ENCODE data around the gene MTA2. TPM values are rescaled to one million over a fixed set of nuclear protein-coding genes. Genes with fewer than 3 reads are reported as not detected.

The MTA2 gene
- total and polyA plus RNA-seq, 10 of the 15 experiments (the other 5 are each of a cell fraction or from before 2014, with no cell fraction given), result 6.7 to 201 (median 113) TPM

DNA sequence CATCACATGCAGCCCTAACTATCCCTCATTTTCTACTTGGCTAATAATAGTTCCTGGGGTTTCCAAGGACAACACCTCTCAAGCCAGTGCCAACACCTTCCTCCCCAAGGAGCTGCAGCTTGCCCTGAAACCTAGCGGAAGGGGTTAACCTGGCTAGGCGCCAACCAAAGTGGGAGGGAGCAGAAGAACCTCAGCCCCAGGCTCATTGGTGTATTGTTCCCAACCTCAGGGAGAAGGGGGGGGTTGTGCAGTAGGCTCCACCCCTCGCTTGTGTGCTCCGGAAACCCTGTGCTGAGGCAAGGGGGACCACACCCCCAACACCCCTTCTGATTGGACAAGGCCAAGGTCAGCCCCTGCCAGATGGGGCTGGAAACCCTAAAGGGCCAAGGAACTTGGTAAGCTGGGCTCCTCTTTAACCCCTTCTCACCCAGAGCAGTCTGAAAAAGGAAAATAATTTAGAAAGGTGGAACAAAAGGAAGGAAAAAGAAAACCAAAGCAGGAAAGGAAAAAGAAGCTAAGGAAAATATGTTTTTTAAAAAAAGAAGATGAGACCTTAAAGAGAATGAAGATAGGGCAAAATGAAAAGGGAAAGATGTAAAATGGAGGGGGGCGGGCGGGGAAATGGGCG is 2.5 kb downstream of the MTA2 start (continued):
- no peak for TF ChIP-seq SMARCA5 (IDR thresholded peaks at IDR 0.05)
- no peak for TF ChIP-seq NFXL1 (IDR thresholded peaks at IDR 0.05; ENCODE audit: borderline replicate concordance)
- TF ChIP-seq ZZZ3 (IDR thresholded peaks at IDR 0.05; ENCODE audit: control insufficient read depth, insufficient read length, low read depth), result no peak
- peak; percentile 62; the same call in 1 of the 2 replicates for TF ChIP-seq IKZF1 (conservative IDR thresholded peaks at IDR 0.05)
- no peak for TF ChIP-seq CBX5 (IDR thresholded peaks at IDR 0.05; ENCODE audit: low read depth)
- no peak for TF ChIP-seq STAT1 (conservative IDR thresholded peaks at IDR 0.05)
- no peak for TF ChIP-seq BCL11A (IDR thresholded peaks at IDR 0.05; ENCODE audit: low read depth, low read length)
- peak in 1 of 2 experiments; percentile 42; a peak in 1 of 4 replicates for TF ChIP-seq BHLHE40 (IDR thresholded peaks at IDR 0.05; ENCODE audit: borderline replicate concordance in 1 of 2, low read depth in 2 of 2, low read length in 1 of 2)
- no peak for TF ChIP-seq RCOR1 (conservative IDR thresholded peaks at IDR 0.05; ENCODE audit: low read depth, low read length)
- TF ChIP-seq, protein P1, sequence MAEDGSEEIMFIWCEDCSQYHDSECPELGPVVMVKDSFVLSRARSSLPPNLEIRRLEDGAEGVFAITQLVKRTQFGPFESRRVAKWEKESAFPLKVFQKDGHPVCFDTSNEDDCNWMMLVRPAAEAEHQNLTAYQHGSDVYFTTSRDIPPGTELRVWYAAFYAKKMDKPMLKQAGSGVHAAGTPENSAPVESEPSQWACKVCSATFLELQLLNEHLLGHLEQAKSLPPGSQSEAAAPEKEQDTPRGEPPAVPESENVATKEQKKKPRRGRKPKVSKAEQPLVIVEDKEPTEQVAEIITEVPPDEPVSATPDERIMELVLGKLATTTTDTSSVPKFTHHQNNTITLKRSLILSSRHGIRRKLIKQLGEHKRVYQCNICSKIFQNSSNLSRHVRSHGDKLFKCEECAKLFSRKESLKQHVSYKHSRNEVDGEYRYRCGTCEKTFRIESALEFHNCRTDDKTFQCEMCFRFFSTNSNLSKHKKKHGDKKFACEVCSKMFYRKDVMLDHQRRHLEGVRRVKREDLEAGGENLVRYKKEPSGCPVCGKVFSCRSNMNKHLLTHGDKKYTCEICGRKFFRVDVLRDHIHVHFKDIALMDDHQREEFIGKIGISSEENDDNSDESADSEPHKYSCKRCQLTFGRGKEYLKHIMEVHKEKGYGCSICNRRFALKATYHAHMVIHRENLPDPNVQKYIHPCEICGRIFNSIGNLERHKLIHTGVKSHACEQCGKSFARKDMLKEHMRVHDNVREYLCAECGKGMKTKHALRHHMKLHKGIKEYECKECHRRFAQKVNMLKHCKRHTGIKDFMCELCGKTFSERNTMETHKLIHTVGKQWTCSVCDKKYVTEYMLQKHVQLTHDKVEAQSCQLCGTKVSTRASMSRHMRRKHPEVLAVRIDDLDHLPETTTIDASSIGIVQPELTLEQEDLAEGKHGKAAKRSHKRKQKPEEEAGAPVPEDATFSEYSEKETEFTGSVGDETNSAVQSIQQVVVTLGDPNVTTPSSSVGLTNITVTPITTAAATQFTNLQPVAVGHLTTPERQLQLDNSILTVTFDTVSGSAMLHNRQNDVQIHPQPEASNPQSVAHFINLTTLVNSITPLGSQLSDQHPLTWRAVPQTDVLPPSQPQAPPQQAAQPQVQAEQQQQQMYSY (CRISPR knock-in tag; IDR thresholded peaks at IDR 0.05), result no peak
- TF ChIP-seq, protein P2, sequence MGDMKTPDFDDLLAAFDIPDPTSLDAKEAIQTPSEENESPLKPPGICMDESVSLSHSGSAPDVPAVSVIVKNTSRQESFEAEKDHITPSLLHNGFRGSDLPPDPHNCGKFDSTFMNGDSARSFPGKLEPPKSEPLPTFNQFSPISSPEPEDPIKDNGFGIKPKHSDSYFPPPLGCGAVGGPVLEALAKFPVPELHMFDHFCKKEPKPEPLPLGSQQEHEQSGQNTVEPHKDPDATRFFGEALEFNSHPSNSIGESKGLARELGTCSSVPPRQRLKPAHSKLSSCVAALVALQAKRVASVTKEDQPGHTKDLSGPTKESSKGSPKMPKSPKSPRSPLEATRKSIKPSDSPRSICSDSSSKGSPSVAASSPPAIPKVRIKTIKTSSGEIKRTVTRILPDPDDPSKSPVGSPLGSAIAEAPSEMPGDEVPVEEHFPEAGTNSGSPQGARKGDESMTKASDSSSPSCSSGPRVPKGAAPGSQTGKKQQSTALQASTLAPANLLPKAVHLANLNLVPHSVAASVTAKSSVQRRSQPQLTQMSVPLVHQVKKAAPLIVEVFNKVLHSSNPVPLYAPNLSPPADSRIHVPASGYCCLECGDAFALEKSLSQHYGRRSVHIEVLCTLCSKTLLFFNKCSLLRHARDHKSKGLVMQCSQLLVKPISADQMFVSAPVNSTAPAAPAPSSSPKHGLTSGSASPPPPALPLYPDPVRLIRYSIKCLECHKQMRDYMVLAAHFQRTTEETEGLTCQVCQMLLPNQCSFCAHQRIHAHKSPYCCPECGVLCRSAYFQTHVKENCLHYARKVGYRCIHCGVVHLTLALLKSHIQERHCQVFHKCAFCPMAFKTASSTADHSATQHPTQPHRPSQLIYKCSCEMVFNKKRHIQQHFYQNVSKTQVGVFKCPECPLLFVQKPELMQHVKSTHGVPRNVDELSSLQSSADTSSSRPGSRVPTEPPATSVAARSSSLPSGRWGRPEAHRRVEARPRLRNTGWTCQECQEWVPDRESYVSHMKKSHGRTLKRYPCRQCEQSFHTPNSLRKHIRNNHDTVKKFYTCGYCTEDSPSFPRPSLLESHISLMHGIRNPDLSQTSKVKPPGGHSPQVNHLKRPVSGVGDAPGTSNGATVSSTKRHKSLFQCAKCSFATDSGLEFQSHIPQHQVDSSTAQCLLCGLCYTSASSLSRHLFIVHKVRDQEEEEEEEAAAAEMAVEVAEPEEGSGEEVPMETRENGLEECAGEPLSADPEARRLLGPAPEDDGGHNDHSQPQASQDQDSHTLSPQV (IDR thresholded peaks at IDR 0.05), result no peak
- TF ChIP-seq TBL1XR1 (IDR thresholded peaks at IDR 0.05; ENCODE audit: low read depth, low read length), result 0 out of 2 replicates have a peak, but pooled peaks have one; percentile 29
- TF ChIP-seq HDAC2 (IDR thresholded peaks at IDR 0.05), result no peak
- TF ChIP-seq LARP7 (IDR thresholded peaks at IDR 0.05), result no peak
- TF ChIP-seq, protein P3, sequence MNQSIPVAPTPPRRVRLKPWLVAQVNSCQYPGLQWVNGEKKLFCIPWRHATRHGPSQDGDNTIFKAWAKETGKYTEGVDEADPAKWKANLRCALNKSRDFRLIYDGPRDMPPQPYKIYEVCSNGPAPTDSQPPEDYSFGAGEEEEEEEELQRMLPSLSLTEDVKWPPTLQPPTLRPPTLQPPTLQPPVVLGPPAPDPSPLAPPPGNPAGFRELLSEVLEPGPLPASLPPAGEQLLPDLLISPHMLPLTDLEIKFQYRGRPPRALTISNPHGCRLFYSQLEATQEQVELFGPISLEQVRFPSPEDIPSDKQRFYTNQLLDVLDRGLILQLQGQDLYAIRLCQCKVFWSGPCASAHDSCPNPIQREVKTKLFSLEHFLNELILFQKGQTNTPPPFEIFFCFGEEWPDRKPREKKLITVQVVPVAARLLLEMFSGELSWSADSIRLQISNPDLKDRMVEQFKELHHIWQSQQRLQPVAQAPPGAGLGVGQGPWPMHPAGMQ (IDR thresholded peaks at IDR 0.05; ENCODE audit: borderline replicate concordance), result no peak
- no peak for TF ChIP-seq RB1 (IDR thresholded peaks at IDR 0.05; ENCODE audit: borderline replicate concordance)
- no peak for TF ChIP-seq ZNF24 (IDR thresholded peaks at IDR 0.05)
- TF ChIP-seq MEF2B (IDR thresholded peaks at IDR 0.05; ENCODE audit: partially characterized antibody, poor library complexity, severe bottlenecking), result peak; percentile 7

Measured in GM12878 (cell line).